Lower lobe of right lung (tissue), 2 donors: ENCODE data around the gene TSPAN4. TPM values are rescaled to one million over a fixed set of nuclear protein-coding genes. Genes with fewer than 3 reads are reported as not detected.

Experiments
- ATAC-seq, 2 donors: fragments of 200-7000 bp; cut with Tn5 transposase; one replicate each; pipeline ENCODE4 v1.9.1; 2020 to 2022; ENCODE audit warnings: mild to moderate bottlenecking in 2 of 2, moderate library complexity in 2 of 2
- DNase-seq: peaks from one replicate; pipeline ENCODE4 v3.0.0-alpha.2; 2020
- H3K27ac ChIP-seq: fragments of 200-600 bp; one replicate; pipeline ENCODE4 v1.8.0; 2022
- H3K27me3 ChIP-seq: fragments of 200-600 bp; one replicate; pipeline ENCODE4 v1.8.0; 2022; ENCODE audit warnings: low read depth
- H3K36me3 ChIP-seq: fragments of 200-600 bp; one replicate; pipeline ENCODE4 v1.8.0; 2022; ENCODE audit warnings: mild to moderate bottlenecking
- H3K4me1 ChIP-seq: fragments of 200-600 bp; one replicate; pipeline ENCODE4 v1.8.0; 2022
- H3K4me3 ChIP-seq: fragments of 200-600 bp; one replicate; pipeline ENCODE4 v1.8.0; 2022; ENCODE audit warnings: mild to moderate bottlenecking
- H3K9me3 ChIP-seq: fragments of 200-600 bp; one replicate; pipeline ENCODE4 v1.8.0; 2022
- intact Hi-C: fragments of 100-400 bp; cut with DNase I; formaldehyde crosslinking; loops from one replicate; pipeline ENCODE4 v1.11.0; 2022
- total RNA-seq: library from RNA; stranded (reverse); fragmentation: NEBNext Ultra II Directional; extraction: Animal tissue kit (Norgen Biotek cat#: 25700); gene quantifications from one replicate; pipeline ENCODE4 v1.2.1, GENCODE V29; 2021
- TF ChIP-seq, protein P1 (sequence below): fragments of 200-600 bp; IDR thresholded peaks from one replicate; pipeline ENCODE4 v1.8.0; 2022; ENCODE audit warnings: antibody characterized with exemption, mild to moderate bottlenecking
- donor health status: DM: no; HTN: yes; CAD: no; lungs with severe emphysema.

Gene TSPAN4
- total RNA-seq, 1 donor from 2014 or later: 140 TPM

GRCh38 chr11:837189-837989 is 5.3 kb upstream of the TSPAN4 start:
- Histone ChIP-seq H3K27ac (no peak overlapping the region), H3K9me3 (no peaks in the 10 kb centered on the region), H3K4me1 (peaks cover 72% of the 10 kb centered on the region), H3K4me3 (no peak overlapping the region), H3K27me3 (no peaks in the 10 kb centered on the region), H3K36me3 (peaks cover 52% of the 10 kb centered on the region)
- TF ChIP-seq, protein P1, sequence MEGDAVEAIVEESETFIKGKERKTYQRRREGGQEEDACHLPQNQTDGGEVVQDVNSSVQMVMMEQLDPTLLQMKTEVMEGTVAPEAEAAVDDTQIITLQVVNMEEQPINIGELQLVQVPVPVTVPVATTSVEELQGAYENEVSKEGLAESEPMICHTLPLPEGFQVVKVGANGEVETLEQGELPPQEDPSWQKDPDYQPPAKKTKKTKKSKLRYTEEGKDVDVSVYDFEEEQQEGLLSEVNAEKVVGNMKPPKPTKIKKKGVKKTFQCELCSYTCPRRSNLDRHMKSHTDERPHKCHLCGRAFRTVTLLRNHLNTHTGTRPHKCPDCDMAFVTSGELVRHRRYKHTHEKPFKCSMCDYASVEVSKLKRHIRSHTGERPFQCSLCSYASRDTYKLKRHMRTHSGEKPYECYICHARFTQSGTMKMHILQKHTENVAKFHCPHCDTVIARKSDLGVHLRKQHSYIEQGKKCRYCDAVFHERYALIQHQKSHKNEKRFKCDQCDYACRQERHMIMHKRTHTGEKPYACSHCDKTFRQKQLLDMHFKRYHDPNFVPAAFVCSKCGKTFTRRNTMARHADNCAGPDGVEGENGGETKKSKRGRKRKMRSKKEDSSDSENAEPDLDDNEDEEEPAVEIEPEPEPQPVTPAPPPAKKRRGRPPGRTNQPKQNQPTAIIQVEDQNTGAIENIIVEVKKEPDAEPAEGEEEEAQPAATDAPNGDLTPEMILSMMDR: no peak
- DNase-seq (peak; percentile 51), ATAC-seq (no peak)
- intact Hi-C loops: no loop called here

- H3K27me3 ChIP-seq: no peaks in the 10 kb centered on the region
- ATAC-seq: no peak
- peaks cover 70% of the 10 kb centered on the region for H3K4me1 ChIP-seq
- no peak overlapping the region for H3K27ac ChIP-seq
- H3K9me3 ChIP-seq: no peaks in the 10 kb centered on the region
- TF ChIP-seq, protein P1: no peak
- peaks cover 52% of the 10 kb centered on the region for H3K36me3 ChIP-seq
- intact Hi-C loops: no loop called here
- no peak for DNase-seq
- no peak overlapping the region for H3K4me3 ChIP-seq
These were observed 4.7 kb upstream of the TSPAN4 start for GRCh38 chr11:837990-838307.

- TF ChIP-seq, protein P1: peak; percentile 13
- Histone ChIP-seq H3K36me3 (peaks cover 52% of the 10 kb centered on the region), H3K27ac (no peak overlapping the region), H3K27me3 (no peaks in the 10 kb centered on the region), H3K9me3 (no peaks in the 10 kb centered on the region), H3K4me3 (no peak overlapping the region), H3K4me1 (peaks cover 71% of the 10 kb centered on the region)
- no peak for DNase-seq
- no peak for ATAC-seq
- intact Hi-C loops: no loop called here
These were observed 4.0 kb upstream of the TSPAN4 start for GRCh38 chr11:838441-839279.

DNA sequence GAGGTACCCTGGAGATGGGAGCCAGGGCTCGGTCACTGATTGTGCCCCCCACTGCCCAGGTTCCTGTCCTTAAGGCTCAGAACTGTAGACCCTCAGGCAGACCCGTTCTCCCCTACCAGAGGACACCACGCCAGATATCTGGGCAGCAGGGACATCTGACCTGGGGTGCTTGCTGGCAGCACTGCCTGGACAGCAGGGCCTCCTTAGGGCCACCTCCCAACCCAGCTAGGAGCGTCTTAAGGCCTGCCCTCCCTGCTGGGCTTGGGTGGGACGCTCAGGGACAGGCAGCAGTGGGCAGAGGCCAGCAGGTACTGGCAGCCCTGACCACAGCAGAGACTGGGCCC is 3.4 kb upstream of the TSPAN4 start:
- ATAC-seq (no peak), DNase-seq (no peak)
- intact Hi-C loops: no loop called here
- peaks cover 70% of the 10 kb centered on the region for H3K4me1 ChIP-seq
- no peaks in the 10 kb centered on the region for H3K27me3 ChIP-seq
- H3K4me3 ChIP-seq: no peak overlapping the region
- H3K27ac ChIP-seq: no peak overlapping the region
- H3K36me3 ChIP-seq: peaks cover 52% of the 10 kb centered on the region
- TF ChIP-seq, protein P1: no peak
- H3K9me3 ChIP-seq: no peaks in the 10 kb centered on the region

DNA sequence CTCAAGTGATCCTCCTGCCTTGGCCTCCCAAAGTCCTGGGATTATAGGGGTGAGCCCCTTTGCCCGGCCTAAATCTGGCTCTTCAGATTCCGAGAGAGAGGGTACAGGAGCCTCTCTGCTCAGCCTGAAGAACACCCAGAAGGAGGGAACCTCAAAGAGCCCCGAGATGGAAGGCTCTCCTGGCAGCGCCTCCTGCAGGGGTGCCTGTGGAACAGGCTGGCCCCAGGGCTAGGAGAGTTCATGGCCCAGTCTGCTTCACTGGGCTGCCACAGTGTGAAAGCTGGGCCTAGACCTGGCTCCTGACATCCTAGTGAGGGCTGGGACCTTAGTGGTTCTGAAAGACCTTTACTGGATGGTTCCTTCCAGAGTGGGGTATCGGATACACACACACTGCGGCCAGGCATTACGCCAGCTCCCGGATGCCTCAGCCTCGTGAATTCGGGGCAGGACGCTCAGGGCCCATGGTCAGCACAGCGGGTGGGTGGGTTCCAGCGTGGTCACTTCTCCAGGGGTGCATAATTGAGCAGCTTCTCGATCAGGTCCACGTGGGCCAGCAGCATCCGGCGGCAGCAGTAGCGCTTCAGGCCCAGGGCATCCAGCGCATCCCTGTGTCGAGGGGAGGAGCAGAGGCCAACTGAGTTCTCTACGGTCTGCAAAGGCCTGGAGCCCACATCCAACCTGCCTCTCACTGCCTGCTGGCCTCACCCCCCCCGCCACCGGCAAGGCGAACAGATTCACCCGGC is 2.6 kb upstream of the TSPAN4 start:
- peaks cover 66% of the 10 kb centered on the region for H3K4me1 ChIP-seq
- DNase-seq (no peak), ATAC-seq (no peak)
- H3K27me3 ChIP-seq: no peaks in the 10 kb centered on the region
- no peaks in the 10 kb centered on the region for H3K9me3 ChIP-seq
- H3K27ac ChIP-seq: peak overlapping the region; percentile 6
- H3K36me3 ChIP-seq: peaks cover 52% of the 10 kb centered on the region
- H3K4me3 ChIP-seq: peak overlapping the region; percentile 99
- intact Hi-C loops: no loop called here
- TF ChIP-seq, protein P1: no peak
